GM21526 (cell line): Measurements from ENCODE around the gene RGS4.

ENCODE experiments used
- ATAC-seq: cut with Tn5 transposase; IDR thresholded peaks from one replicate; pipeline ENCODE4 v1.9.1; 2021; ENCODE audit warnings: moderate library complexity; ENCODE audit not compliant: unreplicated experiment, low FRiP score

RGS4 gene

GRCh38 chr1:163094589-163094988, 25.4 kb downstream of the RGS4 start:
- ATAC-seq, result no peak

- no peak for ATAC-seq
Observed at GRCh38 chr1:163095213-163095612, 26.1 kb downstream of the RGS4 start.

GRCh38 chr1:163102590-163102989, 33.4 kb downstream of the RGS4 start:
- ATAC-seq, result no peak

- no peak for ATAC-seq
Observed at GRCh38 chr1:163104385-163105099, 35.4 kb downstream of the RGS4 start.

GRCh38 chr1:163106364-163106987, 37.3 kb downstream of the RGS4 start:
- no peak for ATAC-seq

- no peak for ATAC-seq
Observed at GRCh38 chr1:163107655-163108054, 38.5 kb downstream of the RGS4 start.

GRCh38 chr1:163115887-163116286, 46.7 kb downstream of the RGS4 start:
- ATAC-seq, result no peak

- no peak for ATAC-seq
Observed at GRCh38 chr1:163119707-163120106, 50.5 kb downstream of the RGS4 start.

- no peak for ATAC-seq
Observed at GRCh38 chr1:163120372-163120771, 51.2 kb downstream of the RGS4 start.

- no peak for ATAC-seq
Observed at GRCh38 chr1:163124812-163125211, 55.7 kb downstream of the RGS4 start.
